Small intestine (tissue), 7 donors: ENCODE results near the gene CHRNA4. TPM values are rescaled to one million over a fixed set of nuclear protein-coding genes. Genes with fewer than 3 reads are reported as not detected.

Experiments
- DNase-seq, 2 donors: peaks; one replicate each; pipeline versions ENCODE4 v3.0.0 to v3.0.0-alpha.2; 2013
- FAIRE-seq: peaks from 2 replicates; lab custom pipeline; 2012; peaks lifted over from hg19 to GRCh38; lab: Jason Lieb, UNC
- H3K27ac ChIP-seq, 3 donors: one replicate each; pipeline ENCODE4 v1.5.1; 2013; ENCODE audit warnings: low read length in 2 of 3, mild to moderate bottlenecking in 2 of 3, control low read depth in 1 of 3, inconsistent platforms in 1 of 3, low read depth in 1 of 3, moderate library complexity in 1 of 3
- H3K27me3 ChIP-seq, 3 donors: one replicate each; pipeline ENCODE4 v1.6.1; 2013; ENCODE audit warnings: low read length in 3 of 3, inconsistent platforms in 1 of 3; ENCODE audit not compliant: control insufficient read depth in 3 of 3, insufficient read depth in 3 of 3
- H3K36me3 ChIP-seq, 3 donors: one replicate each; pipeline ENCODE4 v1.6.1; 2013; ENCODE audit warnings: low read length in 3 of 3, inconsistent platforms in 1 of 3, low read depth in 1 of 3, mild to moderate bottlenecking in 1 of 3, moderate library complexity in 1 of 3; ENCODE audit not compliant: control insufficient read depth in 3 of 3, insufficient read depth in 2 of 3
- H3K4me1 ChIP-seq, 3 donors: one replicate each; pipeline ENCODE4 v1.6.1; 2013; ENCODE audit warnings: low read length in 2 of 3, inconsistent platforms in 1 of 3, low read depth in 1 of 3, mild to moderate bottlenecking in 1 of 3, moderate library complexity in 1 of 3; ENCODE audit not compliant: control insufficient read depth in 3 of 3, insufficient read depth in 2 of 3
- H3K4me3 ChIP-seq, 3 donors: one replicate each; pipeline ENCODE4 v1.5.1; 2013; ENCODE audit warnings: low read length in 3 of 3, control low read depth in 1 of 3, inconsistent platforms in 1 of 3, low read depth in 1 of 3, mild to moderate bottlenecking in 1 of 3, moderate library complexity in 1 of 3
- H3K9me3 ChIP-seq, 2 donors: one replicate each; pipeline ENCODE4 v1.6.1; 2013; ENCODE audit warnings: low read depth in 1 of 2, low read length in 1 of 2; ENCODE audit not compliant: control insufficient read depth in 2 of 2, insufficient read depth in 1 of 2
- WGBS, 3 donors: extraction: QIAGEN DNeasy Blood & Tissue Kit; methylation state at CpG; one replicate each; pipeline ENCODE4 v1.1.7; 2013; 5-methylcytosine and 5-hydroxymethylcytosine counted together
- polyA plus RNA-seq, 4 donors: library from polyadenylated mRNA; stranded (reverse) in 3 of 4; unstranded in 1 of 4; fragments of 200-250 nt in 3 of 4; fragments of 120-200 nt in 1 of 4; gene quantifications; one replicate each; pipeline versions ENCODE4 v1.2.1 to v1.2.3, GENCODE V29; 2013
- donor health status: healthy with polysubstance abuse.
- donor health status: control.
- donor health status: control.
- donor health status: Bipolar disorder and iron deficiency.
- donor health status: healthy.

Gene CHRNA4
- polyA plus RNA-seq, 4 donors, result 0.01 to 0.87 TPM; not detected in 2

DNA sequence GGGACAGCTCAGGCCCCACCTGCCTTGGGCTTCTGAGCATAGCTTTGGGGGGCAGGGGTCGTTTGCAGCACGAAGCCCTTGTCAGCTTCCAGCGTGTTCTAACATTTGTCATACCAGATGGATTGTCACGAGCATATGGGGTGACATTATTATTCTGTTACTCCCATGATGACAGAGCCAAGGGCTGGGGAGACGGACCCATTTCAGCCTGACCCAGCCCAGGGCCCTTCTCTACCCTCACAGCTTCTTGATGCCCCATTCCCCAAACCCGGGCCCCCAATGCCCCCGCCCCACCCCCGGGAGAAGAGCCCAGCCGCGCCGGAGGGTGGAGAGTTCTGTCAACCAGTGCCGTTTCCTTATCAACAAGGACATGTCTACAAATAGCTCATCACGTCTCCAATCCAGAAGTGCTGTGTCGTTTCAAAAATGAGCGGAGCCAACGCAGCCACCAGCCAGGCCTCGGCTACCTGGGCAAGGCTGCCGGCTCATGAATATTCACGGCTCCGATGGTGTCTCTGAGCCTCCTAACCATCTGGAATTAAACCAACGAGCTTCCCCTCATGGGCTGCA, 9.6 kb upstream of the CHRNA4 start:
- no peak for DNase-seq
- H3K27ac ChIP-seq, result no peak overlapping the region
- 31 to 37% (median 33%) methylated on average over 21 of the region's 21 CpGs for WGBS, 3 donors
- no peaks in the 10 kb centered on the region for H3K36me3 ChIP-seq
- peaks cover 0 to 10% (median 3%) of the 10 kb centered on the region in 3 donors for H3K27me3 ChIP-seq
- no peak overlapping the region for H3K4me3 ChIP-seq
- no peaks in the 10 kb centered on the region for H3K9me3 ChIP-seq
- FAIRE-seq, result no peak
- H3K4me1 ChIP-seq, result peaks cover 0 to 19% (median 0%) of the 10 kb centered on the region in 3 donors

- WGBS, 3 donors, result 46 to 63% (median 56%) methylated on average over 23 to 24 of the region's 24 CpGs
- no peaks in the 10 kb centered on the region for H3K9me3 ChIP-seq
- no peak overlapping the region for H3K4me3 ChIP-seq
- H3K36me3 ChIP-seq, result no peaks in the 10 kb centered on the region
- no peak for FAIRE-seq
- H3K27me3 ChIP-seq, result peaks cover 0 to 10% (median 3%) of the 10 kb centered on the region in 3 donors
- peaks cover 0 to 16% (median 0%) of the 10 kb centered on the region in 3 donors for H3K4me1 ChIP-seq
- DNase-seq, result no peak
- H3K27ac ChIP-seq, result no peak overlapping the region
These were observed 8.8 kb upstream of the CHRNA4 start for GRCh38 chr20:63369724-63370617.

GRCh38 chr20:63369024-63369530, 7.9 kb upstream of the CHRNA4 start:
- no peaks in the 10 kb centered on the region for H3K36me3 ChIP-seq
- 81 to 89% (median 84%) methylated on average over 10 of the region's 10 CpGs for WGBS, 3 donors
- no peak for DNase-seq
- FAIRE-seq, result no peak
- H3K27me3 ChIP-seq, result peaks cover 0 to 10% (median 3%) of the 10 kb centered on the region in 3 donors
- H3K9me3 ChIP-seq, result no peaks in the 10 kb centered on the region
- H3K4me1 ChIP-seq, result peaks cover 0 to 9% (median 0%) of the 10 kb centered on the region in 3 donors
- H3K4me3 ChIP-seq, result no peak overlapping the region
- H3K27ac ChIP-seq, result no peak overlapping the region

- Histone ChIP-seq H3K36me3 (no peaks in the 10 kb centered on the region), H3K4me1 (peaks cover 0 to 4% (median 0%) of the 10 kb centered on the region in 3 donors), H3K9me3 (no peaks in the 10 kb centered on the region), H3K27ac (no peak overlapping the region), H3K4me3 (no peak overlapping the region), H3K27me3 (peaks cover 0 to 13% (median 7%) of the 10 kb centered on the region in 3 donors)
- FAIRE-seq (no peak), DNase-seq (no peak)
- WGBS, 3 donors, result 82 to 87% (median 83%) methylated on average over 8 of the region's 8 CpGs
These were observed 7.0 kb upstream of the CHRNA4 start for GRCh38 chr20:63368151-63368550.

DNA sequence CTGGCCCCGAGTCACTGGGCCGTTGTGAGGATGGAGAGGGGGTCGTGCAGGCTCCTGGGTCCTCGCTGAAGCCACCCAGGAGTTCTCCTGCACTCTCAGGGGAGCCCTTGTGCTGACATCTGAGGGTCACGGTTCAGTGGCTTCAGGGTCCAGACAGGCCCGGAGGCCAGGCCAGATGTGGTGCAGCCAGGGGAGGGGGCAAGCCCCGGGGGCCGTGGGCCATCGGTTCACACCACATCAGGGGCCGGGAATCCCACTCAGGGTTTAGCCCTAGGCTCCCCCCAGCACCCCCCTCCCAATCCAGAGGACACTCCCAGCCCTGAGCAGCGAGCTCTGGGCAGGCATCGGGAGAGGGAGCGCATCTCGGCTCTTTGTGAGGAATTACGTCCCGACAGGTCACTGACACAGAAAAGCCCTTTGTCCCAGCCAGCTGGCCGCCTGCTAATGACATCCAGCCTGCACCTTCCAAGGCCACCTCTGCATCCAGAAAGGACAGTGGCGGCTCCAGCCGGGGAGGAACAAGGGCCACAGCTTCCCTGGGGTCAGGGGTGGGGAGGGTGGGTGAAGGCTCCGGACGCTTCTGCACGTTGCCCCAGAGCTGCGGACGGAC, 6.4 kb upstream of the CHRNA4 start:
- no peak for DNase-seq

DNA sequence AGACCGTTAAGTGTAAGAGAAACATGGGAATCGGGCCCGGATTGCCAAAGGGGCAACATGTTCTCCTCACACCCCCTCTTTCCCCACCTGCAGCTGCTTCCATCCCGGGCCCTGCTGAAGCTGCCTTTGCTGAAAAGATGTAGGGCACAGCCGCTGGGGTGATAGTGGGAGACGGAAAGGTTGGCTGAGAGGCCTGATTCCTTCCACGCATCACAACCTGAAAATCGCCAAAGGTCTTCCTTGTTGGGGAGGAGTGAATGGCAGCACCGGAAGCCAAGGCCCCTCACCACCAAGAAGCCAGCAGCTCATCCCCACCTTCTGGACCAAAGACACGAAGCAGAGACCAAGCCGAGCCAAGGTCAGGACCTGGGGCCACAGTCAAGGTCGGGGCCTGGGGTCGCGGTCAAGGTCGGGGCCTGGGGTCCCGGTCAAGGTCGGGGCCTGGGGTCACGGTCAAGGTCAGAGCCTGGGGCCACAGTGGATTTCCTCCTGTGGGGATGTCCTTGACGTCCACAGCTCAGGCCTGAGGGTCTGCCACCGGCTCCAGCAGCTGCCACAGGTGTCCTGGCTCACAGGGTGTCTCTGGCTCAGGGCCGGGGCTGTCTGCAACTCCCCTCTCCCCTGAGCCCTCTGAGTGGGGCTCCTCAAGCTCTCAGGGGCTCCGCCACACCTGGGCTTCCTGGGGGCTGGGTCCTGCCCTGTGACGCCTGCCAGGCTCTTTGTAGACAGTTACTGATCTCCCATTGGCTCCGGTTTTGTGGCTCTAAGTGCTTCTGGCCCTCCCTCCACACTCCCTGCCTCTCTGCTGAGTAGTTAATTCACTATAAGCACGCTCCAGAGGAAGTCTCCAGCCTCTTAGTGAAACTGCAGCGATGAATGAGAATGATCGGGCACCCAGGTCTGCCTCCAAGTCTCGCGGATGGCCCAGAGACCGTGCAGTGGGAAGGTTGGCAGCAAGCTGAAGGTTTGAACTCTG, 5.5 kb upstream of the CHRNA4 start:
- Histone ChIP-seq H3K27me3 (peaks cover 7 to 26% (median 10%) of the 10 kb centered on the region in 3 donors), H3K4me3 (no peak overlapping the region), H3K9me3 (no peaks in the 10 kb centered on the region), H3K36me3 (no peaks in the 10 kb centered on the region), H3K27ac (no peak overlapping the region), H3K4me1 (peaks cover 0 to 4% (median 0%) of the 10 kb centered on the region in 3 donors)
- WGBS, 3 donors, result 69 to 76% (median 74%) methylated on average over 29 to 30 of the region's 30 CpGs
- FAIRE-seq (no peak), DNase-seq (no peak)

More for the DNA sequence above, 6.4 kb upstream of the CHRNA4 start:
- 62 to 75% (median 72%) methylated on average over 24 of the region's 24 CpGs for WGBS, 3 donors
- no peak overlapping the region for H3K27ac ChIP-seq
- H3K9me3 ChIP-seq, result no peaks in the 10 kb centered on the region
- peaks cover 0 to 19% (median 7%) of the 10 kb centered on the region in 3 donors for H3K27me3 ChIP-seq
- FAIRE-seq, result no peak
- H3K4me3 ChIP-seq, result no peak overlapping the region
- no peaks in the 10 kb centered on the region for H3K36me3 ChIP-seq
- H3K4me1 ChIP-seq, result peaks cover 0 to 4% (median 0%) of the 10 kb centered on the region in 3 donors

- DNase-seq (no peak), FAIRE-seq (no peak)
- no peak overlapping the region for H3K4me3 ChIP-seq
- H3K36me3 ChIP-seq, result no peaks in the 10 kb centered on the region
- H3K4me1 ChIP-seq, result peaks cover 0 to 4% (median 0%) of the 10 kb centered on the region in 3 donors
- H3K27ac ChIP-seq, result no peak overlapping the region
- WGBS, 3 donors, result 69 to 85% (median 78%) methylated on average over 20 to 22 of the region's 22 CpGs
- H3K27me3 ChIP-seq, result peaks cover 8 to 27% (median 10%) of the 10 kb centered on the region in 3 donors
- H3K9me3 ChIP-seq, result no peaks in the 10 kb centered on the region
These were observed 4.6 kb upstream of the CHRNA4 start for GRCh38 chr20:63365601-63366389.
